Thoracic aorta (tissue), 2 donors: ENCODE measurements around the gene KDELR1. TPM values are rescaled to one million over a fixed set of nuclear protein-coding genes. Genes with fewer than 3 reads are reported as not detected.
A peak's percentile ranks its signal among the peaks of the same experiment; 100 is the strongest.

ENCODE experiments used
- ATAC-seq: fragments of 150-250 bp; one replicate; pipeline ENCODE4 v1.8.0; 2017; ENCODE audit warnings: low read depth; ENCODE audit not compliant: insufficient number of reproducible peaks, low FRiP score
- DNase-seq: peaks from one replicate; pipeline ENCODE4 v3.0.0-alpha.2; 2020; ENCODE audit warnings: low spot score
- H3K27ac ChIP-seq, 2 donors: fragments of 200-600 bp; sonication (generic); 1 replicate in 1 of 2; 2 replicates in 1 of 2; pipeline ENCODE4 v1.5.1; 2016; ENCODE audit warnings: mild to moderate bottlenecking in 2 of 2, moderate library complexity in 2 of 2
- H3K27me3 ChIP-seq: fragments of 200-600 bp; sonication (generic); replicated peaks from 2 replicates; pipeline ENCODE4 v1.6.0; 2016; ENCODE audit warnings: mild to moderate bottlenecking; ENCODE audit not compliant: insufficient read depth
- H3K36me3 ChIP-seq: fragments of 200-600 bp; sonication (generic); one replicate; pipeline ENCODE4 v1.5.1; 2016
- H3K4me1 ChIP-seq, 2 donors: fragments of 200-600 bp; sonication (generic); 1 replicate in 1 of 2; 2 replicates in 1 of 2; pipeline versions ENCODE4 v1.5.1 to v1.6.0; 2016; ENCODE audit warnings: low read depth in 2 of 2, mild to moderate bottlenecking in 1 of 2; ENCODE audit not compliant: control insufficient read depth in 1 of 2
- H3K4me3 ChIP-seq: fragments of 200-600 bp; sonication (generic); 2 replicates; pipeline ENCODE4 v1.5.1; 2016; ENCODE audit warnings: mild to moderate bottlenecking
- H3K9me3 ChIP-seq: fragments of 200-600 bp; sonication (generic); 2 replicates; pipeline ENCODE4 v1.5.1; 2016
- total RNA-seq, 2 donors: library from RNA; depleted of rRNA; stranded (reverse); fragments of >200 nt; gene quantifications; one replicate each; pipeline versions ENCODE4 v1.1.0 to v1.2.3, GENCODE V29; 2016
- TF ChIP-seq, protein P1 (sequence below): fragments of 200-600 bp; sonication (generic); IDR thresholded peaks from one replicate; pipeline ENCODE4 v1.5.1; 2019; ENCODE audit warnings: antibody characterized with exemption

KDELR1 gene
- total RNA-seq, 2 donors from 2014 or later = 65.6 to 79.9 TPM

GRCh38 chr19:48332662-48333466, 58.5 kb downstream of the KDELR1 start:
- TF ChIP-seq, protein P1, sequence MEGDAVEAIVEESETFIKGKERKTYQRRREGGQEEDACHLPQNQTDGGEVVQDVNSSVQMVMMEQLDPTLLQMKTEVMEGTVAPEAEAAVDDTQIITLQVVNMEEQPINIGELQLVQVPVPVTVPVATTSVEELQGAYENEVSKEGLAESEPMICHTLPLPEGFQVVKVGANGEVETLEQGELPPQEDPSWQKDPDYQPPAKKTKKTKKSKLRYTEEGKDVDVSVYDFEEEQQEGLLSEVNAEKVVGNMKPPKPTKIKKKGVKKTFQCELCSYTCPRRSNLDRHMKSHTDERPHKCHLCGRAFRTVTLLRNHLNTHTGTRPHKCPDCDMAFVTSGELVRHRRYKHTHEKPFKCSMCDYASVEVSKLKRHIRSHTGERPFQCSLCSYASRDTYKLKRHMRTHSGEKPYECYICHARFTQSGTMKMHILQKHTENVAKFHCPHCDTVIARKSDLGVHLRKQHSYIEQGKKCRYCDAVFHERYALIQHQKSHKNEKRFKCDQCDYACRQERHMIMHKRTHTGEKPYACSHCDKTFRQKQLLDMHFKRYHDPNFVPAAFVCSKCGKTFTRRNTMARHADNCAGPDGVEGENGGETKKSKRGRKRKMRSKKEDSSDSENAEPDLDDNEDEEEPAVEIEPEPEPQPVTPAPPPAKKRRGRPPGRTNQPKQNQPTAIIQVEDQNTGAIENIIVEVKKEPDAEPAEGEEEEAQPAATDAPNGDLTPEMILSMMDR = no peak
- Histone ChIP-seq H3K27me3 (no peaks in the 10 kb centered on the region), H3K4me3 (peak overlapping the region; percentile 65), H3K27ac (peak overlapping the region; percentile 66 to 74), H3K4me1 (peaks cover 0 to 21% of the 10 kb centered on the region in 2 donors), H3K36me3 (peaks cover 4% of the 10 kb centered on the region), H3K9me3 (no peaks in the 10 kb centered on the region)
- ATAC-seq (peak; percentile 86), DNase-seq (peak; percentile 69)

Other genes starting within 250 kb of the KDELR1 start
- gene LIG1, start 221.2 kb downstream of the KDELR1 start, total RNA-seq = 10 to 100 TPM in 1 of 2 donors, 1 to 10 TPM in 1; 5.4 to 23.2 TPM
- 1 to 10 TPM; 4.4 to 9.3 TPM for gene ZSWIM9, start 220.9 kb downstream of the KDELR1 start, total RNA-seq
- gene CARD8, start 135.6 kb downstream of the KDELR1 start, total RNA-seq = 10 to 100 TPM; 40.8 to 50.9 TPM
- under 1 TPM in 1 of 2 donors, not detected in 1; 0.27 TPM for gene ZNF114, start 121.5 kb downstream of the KDELR1 start, total RNA-seq
- 10 to 100 TPM; 61.7 to 95.7 TPM for gene EMP3, start 66.0 kb downstream of the KDELR1 start, total RNA-seq
- gene TMEM143, start 27.6 kb downstream of the KDELR1 start, total RNA-seq = 10 to 100 TPM in 1 of 2 donors, 1 to 10 TPM in 1; 6.3 to 18.4 TPM
- gene SYNGR4, start 27.2 kb downstream of the KDELR1 start, total RNA-seq = not detected
- under 1 TPM in 1 of 2 donors, not detected in 1; 0.68 TPM for gene GRIN2D, start 2.1 kb upstream of the KDELR1 start, total RNA-seq
- gene GRWD1, start 54.4 kb upstream of the KDELR1 start, total RNA-seq = 10 to 100 TPM; 17.5 to 38.3 TPM
- gene KCNJ14, start 64.0 kb upstream of the KDELR1 start, total RNA-seq = 1 to 10 TPM in 1 of 2 donors, under 1 TPM in 1; 0.27 to 1.2 TPM
- gene CYTH2, start 77.8 kb upstream of the KDELR1 start, total RNA-seq = 10 to 100 TPM; 50.6 to 79.4 TPM
- gene LMTK3, start 120.3 kb upstream of the KDELR1 start, total RNA-seq = 1 to 10 TPM in 1 of 2 donors, under 1 TPM in 1; 0.41 to 4.5 TPM
- not detected for gene SULT2B1, start 160.6 kb upstream of the KDELR1 start, total RNA-seq
- gene SPACA4, start 215.2 kb upstream of the KDELR1 start, total RNA-seq = not detected
- gene FAM83E, start 223.5 kb upstream of the KDELR1 start, total RNA-seq = 1 to 10 TPM in 1 of 2 donors, not detected in 1; 2.0 TPM
- 1,000 to 10,000 TPM; 1,120 to 1,389 TPM for gene RPL18, start 227.6 kb upstream of the KDELR1 start, total RNA-seq
- gene SPHK2, start 228.0 kb upstream of the KDELR1 start, total RNA-seq = 10 to 100 TPM; 16.2 to 49.0 TPM
- gene DBP, start 245.8 kb upstream of the KDELR1 start, total RNA-seq = 10 to 100 TPM in 1 of 2 donors, 1 to 10 TPM in 1; 3.9 to 15.0 TPM